ENCODE data around the gene SLC66A1. TPM values are rescaled to one million over a fixed set of nuclear protein-coding genes. Genes with fewer than 3 reads are reported as not detected.

SLC66A1 gene
- polyA plus RNA-seq, 10 donors = 7.3 to 10.6 (median 9.4) TPM

DNA sequence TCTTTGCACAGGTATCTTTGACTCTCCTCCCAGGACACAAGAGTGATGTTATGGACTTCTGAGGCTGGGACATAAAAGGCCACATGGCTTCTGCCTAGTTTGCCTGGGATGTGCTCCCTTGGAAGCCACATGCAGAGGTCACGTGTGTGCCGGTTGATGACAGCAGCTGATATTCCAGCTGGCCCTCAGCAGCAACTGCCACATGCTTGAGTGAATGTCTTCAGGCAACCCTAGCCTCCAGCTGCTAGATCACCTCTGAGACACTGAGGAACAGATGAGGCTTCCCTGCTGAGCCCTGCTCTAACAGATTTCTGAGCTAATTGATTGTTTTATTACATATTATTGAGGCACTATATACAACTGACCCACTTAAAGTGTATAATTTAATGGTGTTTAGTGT, 11.9 kb upstream of the SLC66A1 start:
- no peak for DNase-seq

DNA sequence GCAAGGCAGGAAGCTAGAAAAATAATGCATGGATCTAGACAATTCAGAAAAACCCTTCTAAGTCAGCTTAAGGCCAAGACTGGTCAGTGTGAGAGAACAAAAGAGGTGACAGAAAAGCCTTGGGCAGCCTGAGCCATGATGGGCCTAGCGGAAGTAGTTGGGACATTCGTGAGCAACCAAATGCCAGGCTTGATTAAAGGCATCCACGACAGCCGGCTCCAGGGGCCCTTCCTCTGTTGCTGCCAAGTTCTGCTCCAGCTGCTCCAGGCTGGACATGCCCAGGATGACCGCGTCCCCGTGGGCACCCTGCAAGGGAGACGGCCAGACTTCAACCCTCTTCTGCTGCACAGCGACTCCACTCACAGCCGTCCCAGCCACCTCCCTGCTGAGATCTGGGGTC, 8.0 kb upstream of the SLC66A1 start:
- peak in 2 of 3 donors; percentile 28 to 29 for DNase-seq

DNA sequence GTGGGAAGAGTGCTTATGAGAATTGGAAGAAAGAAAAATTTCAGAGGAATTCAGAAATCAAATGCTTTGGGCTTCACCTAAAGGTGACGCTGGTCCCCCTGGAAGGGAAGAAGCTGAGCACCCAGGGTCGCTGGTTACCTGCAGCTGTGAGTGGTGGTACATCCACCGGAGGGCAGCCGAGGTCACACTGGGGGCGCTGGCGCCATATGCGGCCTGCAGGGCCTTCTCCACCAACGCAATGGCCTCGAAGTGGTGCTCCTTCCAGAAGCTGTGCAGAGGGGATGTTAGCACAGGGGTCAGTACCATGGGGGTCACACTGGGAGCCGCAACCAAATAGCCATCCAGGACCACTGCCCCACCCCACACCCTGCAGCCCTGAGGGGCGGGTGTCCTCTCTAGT, 6.2 kb upstream of the SLC66A1 start:
- DNase-seq = no peak

DNA sequence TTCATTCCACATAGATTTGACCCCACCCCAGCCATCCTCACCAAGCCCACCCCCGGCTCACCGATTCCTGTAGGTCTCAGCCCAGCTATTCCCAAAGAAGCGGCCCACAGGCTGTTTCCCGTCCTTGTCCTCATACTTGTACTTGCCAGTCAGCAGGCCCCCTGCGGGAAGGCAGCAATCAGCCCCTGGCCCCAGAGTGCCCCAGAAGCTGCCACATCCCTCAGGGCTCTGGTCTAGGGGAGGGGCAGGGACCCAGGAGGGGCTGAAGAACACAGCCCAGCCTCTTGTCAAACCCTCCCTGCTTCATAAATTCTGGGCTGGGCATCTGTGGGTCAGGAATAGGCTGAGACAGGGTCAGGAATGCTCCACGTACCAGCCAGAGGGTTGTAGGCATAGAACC, 5.2 kb upstream of the SLC66A1 start:
- no peak for DNase-seq

DNA sequence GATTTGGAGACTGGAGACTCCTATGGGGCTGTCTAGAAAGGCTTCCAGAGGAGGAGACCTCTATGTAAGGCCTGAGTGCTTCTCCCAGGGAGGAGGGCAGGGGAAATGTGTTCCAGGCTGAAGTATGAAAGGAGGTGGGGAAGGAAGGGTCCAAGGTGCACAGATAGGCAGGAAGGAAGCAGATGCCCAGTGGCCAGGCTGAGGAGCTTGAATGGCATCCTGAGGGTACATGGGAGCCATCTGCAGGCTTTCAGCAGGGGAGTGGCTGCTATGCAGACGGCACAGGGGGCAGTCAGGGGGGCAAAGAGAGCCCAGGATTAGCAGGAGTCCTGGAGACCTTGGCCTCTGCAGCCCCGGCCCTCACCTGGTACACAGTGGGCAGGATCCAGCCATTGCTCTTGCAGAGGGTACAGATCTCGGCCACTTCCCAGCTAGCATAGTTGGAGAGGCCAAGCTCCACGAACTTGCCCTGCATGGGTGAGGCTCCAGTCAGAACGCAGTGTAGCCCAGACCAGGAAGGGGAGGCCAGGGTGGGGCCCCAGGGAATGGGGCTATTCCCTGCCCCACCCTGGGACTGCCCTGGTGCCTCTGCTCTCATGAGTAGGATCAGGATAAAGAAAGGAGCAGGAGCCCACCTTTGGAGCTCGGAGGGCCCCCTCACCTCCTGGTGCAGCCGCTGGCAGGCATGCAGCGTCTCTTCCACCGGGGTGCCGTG, 4.2 kb upstream of the SLC66A1 start:
- no peak for DNase-seq

DNA sequence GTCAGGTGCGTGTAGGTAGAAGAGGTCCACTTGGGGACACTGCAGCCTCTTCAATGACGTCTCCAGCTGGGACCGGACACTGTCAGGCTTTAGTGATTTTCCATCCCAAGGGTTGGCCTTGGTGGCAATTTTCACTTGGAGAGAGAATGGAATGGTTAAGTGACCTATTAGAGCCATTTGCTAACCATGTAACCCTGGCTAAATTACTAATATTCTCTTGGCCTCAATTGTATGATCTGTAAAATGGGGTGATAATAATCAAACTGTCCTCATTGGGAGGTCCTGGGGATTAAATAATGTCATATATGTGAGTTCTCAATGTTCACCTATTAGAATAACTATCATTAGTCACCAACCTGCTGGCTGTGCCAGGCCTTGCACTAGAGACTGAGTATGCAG, 3.6 kb upstream of the SLC66A1 start:
- DNase-seq = no peak

DNA sequence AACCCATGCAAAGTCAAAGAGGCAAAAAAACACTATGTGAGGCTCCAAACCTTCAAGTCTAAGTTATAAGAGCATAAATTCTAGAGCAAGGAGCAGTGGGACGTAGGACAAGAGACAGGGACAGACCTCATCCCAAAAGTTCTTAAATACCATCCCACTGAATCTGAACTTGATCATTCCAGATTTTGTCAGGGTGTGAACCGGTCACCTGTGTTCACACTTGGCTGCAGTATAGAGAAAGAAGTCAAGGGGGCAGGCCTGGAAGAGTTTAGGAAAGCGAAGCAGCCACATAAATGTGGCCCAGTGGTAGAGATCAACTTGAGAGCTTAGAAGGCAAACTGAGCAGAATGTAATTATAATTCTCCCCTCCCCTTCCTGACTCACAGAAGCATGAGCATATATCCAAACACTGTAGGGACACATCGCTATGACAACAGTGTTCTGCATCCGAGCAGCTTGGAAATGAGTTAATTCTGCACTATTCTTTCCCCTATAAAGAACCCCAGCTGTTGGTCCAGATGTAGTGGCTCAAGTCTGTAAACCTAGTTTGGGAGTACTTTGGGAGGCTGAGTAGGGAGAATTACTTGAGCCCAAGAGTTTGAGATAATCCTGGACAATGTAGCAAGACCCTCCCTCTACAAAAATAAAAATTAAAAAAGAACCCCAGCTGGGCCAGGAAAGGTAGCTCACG, 2.9 kb upstream of the SLC66A1 start:
- DNase-seq = peak in 1 of 3 donors; percentile 27

DNA sequence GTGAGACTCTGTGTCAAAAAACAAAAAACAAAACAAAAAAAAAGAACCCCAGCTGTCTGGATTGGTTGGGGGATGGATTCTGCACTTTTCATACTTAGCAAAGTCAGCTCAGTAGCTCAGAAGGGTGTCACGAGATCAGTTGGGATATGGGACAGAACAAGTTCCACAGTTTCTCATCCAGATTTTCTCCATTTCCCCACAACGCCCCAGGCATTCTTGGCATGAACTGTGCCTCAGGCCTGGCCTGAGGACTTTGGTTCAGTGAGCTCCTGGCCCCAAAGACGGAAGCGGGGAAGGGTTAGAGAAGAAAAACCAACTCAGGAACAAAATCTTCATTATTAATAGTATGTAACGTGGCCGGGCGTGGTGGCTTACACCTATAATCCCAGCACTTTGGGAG, 2.1 kb upstream of the SLC66A1 start:
- no peak for DNase-seq

DNA sequence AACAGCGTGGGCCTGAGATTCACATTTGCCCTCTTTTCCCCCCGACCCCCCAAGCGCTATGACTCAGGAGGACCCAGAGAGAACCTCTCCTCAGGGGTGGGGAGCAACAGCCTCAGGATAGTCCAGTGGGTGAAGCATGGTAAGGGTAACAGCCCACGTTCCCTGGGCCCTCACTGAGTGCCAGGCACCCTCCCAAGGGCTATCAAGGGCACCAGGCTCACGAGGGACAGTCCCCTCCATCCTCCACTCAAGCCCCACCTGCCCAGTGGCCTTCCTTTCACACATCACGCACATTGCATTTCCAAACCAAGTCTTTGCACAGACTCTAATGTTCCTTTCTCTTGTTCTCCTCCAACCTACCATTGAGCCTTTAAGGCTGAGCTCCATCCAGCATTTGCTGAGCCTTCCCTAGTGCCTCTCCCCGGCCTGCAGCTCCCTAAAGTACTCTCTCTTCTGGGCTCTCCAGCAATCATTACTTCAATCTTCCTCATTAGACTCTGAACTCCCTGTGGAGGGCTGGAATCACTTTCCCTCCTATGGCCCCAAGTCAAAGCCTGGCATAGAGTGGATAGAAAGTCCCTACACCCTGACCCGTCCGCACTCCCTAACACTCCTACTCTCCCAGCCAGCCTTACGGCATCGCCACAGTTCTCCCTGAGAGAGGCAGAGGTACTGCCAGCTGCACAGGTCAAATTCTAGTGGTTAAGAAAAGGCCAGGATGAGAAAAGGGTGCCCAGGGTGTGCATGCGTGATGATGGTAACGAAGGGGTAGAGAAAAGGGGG, 1.2 kb upstream of the SLC66A1 start:
- DNase-seq = no peak

DNA sequence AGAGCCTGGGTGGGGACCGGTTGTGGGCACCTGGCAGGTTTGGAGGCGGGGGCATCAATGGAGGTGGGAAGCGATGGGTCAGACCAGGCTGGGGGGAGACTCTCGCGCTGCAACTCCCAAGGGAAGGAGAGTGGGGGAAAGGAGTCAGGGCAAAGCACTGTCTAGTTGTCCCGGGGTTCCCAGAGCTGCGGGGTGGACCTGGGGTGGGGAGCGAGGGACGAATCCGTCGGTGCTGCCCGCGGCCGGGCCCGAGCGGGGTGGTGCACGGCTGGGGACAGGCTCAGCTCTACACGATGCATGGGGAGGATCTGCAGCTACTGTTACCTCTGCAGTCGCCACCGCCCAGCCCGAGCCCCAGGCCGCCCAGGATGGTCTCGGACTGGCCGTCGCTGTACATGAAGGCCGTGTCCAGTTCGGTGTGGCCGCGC, 609 bp upstream of the SLC66A1 start:
- no peak for DNase-seq

DNA sequence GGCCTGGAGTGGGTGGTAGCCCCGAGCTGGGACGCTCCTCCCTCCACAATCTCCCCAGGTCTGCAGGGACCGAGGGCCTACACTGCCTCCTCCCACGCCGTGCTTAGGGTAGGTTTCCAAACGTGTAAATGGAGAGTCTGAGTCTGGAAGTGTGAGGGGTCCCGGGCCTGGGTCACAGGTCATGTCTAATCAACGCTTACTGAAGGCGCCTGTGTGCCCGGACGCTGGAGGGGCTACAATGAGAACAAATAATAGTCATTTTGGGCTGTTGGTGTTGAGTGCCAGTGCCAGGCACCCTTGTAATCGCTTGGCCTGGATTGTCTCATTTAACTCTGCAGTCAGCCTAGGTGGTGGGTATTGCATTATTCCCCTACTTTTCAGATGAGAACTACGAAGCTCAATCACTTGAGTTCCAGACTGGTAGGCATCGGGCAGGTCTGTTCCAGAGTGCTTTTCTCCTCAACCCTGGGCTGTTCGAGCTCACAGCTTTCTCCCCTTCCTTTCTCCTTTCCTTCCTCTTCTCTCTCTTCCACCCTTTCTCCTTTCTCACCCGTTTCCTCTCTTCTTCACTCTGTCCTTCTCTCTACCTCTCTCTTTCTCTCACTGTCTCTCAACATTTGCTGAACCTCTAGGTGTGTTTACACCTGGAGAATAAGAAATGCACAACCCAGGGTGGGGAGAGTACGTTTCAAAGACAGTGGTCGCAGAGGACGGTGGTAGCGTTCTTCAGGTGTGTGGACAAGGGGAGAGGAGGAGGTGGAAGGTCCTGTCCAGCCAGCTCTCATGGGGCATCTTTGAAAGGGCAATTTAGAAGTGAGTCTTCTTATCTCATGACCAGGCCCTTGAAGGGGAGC, 883 bp downstream of the SLC66A1 start:
- peak in 1 of 3 donors; percentile 33 for DNase-seq

DNA sequence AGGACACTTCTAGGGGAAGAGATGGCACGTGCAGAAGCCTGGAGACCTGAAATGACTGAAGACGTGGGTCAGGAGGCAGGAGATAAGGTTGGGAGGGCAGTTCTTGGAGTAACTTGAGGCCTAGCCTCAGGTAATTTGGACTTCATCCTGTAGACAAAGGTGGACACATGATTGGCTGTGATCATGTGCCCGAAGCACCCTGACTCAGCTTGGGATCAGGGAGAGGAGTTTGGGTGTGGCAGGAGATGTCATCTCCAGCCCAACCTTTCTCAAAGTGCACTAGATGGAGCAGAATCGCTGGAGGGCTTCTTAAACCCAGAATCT, 1.5 kb downstream of the SLC66A1 start:
- DNase-seq = no peak

DNA sequence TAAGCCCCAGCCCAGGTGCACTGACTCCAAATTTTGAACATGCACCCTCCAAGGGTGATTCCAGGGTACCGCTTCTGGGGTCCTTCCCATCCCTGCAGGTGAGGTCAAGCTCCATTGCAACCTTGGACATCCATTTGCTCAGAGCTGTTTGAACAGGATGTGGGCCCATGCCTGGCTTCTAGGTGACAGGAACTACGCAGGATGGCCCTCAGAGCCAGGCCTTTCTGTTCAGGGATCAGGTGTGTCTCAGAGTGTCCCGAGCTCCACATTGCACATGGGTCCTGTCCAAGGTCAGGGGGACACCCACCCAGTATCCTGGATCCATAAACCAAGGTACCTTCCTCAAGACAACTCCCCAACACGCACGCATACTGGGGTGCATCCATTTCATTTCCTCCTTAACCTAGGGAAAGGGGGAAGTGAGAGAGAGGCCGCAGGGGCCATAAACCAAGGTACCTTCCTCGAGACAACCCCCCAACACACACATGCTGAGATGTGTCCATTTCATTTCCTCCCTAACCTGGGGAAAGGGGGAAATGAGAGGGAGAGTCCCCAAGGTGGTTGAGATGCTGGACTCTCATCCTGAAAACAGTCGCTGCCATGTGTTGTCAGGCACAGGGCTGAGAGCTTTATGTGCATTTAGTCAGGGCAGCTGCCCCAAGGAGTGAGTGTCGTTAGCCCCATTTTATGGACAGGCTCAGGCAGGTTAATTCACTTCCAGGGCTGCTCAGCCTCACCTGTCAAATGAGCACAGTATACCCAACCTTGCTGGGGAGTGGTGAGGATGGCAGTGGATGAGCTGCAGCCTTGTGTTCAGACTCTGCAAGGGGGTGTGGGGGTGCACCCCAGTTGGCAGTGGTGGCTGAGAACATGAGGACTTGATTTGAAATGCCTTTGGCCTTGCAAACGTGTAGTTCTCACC, 2.1 kb downstream of the SLC66A1 start:
- no peak for DNase-seq

DNA sequence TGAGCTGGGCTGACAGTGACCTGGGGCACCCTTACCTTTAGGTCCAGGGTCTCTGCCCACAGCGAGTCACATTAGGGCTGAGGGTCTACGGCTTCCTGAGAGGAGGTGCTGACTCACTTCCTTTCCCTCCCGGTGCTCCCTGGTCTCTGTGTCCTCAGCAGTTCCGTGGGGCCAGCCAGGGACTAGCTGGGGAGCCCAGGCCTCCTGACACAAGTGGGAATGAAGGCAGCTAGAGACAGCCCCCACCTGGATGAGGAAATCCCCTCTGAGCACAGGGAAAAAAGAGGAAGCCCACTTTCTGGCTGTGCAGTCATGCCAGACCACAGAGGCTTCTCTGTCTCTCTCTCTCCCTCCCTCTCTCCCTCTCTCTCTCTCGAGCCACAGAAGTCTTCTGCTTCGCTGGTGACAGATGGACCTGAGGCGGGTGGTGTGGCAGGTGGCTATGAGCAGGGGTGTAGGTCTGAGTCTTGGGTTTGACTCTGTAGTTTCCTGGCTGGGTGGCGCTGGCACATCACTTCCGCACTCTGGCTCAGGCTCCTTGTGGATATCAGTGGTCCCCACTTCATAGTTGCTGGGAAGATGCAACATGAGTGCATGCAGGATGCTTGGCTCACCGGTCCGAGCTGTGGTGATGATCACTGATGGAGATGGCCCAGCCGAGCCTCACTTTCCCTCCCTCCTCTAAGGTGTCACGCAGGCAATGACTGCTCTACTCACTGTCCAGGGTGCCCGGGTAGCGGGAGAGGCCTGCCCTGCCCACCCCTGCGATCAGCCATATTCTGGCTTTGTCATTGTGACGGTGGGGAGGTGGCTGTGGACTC, 3.5 kb downstream of the SLC66A1 start:
- no peak for DNase-seq

DNA sequence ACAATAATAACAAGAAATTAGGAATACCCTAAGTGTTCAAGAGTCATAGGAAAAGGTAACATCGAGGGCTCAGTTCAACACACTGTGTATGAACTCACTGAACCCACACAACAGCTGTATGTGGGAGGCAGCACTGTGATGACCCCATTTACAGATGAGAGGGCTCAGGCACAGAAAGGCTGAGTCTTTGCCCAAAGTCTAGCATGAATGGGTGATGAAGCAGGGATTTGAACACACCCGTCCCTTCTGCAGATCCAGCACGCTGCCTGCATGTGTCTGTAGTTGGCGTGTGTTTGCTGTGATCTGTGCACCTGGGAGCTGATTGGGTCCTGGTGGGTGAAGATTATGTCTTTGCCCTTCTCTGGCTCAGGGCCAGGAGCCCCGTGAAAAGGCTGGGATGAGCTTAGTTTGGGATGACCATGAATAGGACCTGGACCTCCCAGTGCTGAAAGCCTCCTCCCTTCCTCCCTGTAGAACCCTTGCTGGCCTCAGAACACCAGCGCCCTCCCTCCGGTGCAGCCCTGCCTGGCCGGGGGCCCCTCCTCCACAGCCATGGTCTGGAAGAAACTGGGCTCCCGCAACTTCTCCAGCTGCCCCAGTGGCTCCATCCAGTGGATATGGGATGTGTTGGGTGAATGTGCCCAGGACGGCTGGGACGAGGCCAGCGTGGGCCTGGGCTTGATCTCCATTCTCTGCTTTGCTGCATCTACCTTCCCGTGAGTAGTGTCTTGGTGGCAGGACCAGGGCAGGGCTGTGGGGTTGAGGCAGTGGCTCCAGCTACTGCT, 5.2 kb downstream of the SLC66A1 start:
- no peak for DNase-seq

DNA sequence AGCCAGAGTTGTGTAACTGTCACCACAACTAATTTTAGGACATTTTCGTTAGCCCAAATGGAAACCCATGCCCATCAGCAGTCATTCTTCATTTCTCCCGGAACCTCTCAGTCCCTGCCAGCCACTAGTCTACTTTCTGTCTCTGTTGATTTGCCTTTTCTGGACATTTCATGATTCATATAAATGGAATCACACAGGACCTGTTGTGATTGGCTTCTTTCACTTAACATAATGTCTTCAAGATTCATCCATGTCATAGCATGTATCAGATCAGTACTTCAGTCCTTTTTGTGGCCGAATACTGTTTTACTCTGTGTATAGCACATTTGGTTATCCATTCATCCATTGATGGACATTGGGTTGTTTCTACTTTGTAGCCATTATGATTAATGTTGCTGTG, 7.1 kb downstream of the SLC66A1 start:
- DNase-seq = no peak

DNA sequence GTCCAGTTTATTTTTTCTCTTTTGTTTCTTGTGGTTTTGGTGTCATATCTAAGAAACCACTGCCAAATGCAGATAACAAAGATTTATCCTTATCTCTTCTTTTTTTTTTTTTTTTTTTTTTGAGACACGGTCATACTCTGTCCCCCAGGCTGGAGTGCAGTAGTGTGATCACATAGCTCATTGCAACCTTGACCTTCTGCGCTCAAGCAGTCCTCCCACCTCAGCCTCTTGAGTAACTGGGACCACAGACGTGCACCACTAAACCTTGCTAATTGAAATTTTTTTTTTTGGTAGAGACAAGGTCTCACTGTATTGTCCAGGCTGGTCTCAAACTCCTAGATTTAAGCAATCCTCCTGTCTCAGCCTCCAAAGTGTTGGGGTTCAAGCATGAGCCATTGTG, 8.9 kb downstream of the SLC66A1 start:
- no peak for DNase-seq

DNA sequence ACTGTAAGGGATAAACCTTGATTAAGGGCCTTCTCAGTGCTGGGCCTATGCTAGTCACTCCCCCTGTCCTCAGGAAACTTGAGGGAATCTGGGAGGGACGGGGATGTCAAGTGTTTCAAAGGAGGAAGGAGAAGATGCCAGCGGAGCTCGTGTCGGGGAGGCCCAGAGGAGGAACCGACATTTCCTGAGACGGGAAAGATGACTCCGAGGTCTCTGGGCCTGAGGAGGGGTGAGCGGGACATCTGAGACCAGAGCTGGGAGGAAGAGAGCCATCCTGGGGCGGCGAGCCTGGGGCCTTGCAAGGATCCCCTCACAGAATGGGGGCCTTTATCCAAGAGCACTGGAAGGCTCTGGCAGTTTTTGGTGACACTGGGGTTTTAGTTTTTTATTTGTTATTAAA, 10.4 kb downstream of the SLC66A1 start:
- DNase-seq = no peak

DNA sequence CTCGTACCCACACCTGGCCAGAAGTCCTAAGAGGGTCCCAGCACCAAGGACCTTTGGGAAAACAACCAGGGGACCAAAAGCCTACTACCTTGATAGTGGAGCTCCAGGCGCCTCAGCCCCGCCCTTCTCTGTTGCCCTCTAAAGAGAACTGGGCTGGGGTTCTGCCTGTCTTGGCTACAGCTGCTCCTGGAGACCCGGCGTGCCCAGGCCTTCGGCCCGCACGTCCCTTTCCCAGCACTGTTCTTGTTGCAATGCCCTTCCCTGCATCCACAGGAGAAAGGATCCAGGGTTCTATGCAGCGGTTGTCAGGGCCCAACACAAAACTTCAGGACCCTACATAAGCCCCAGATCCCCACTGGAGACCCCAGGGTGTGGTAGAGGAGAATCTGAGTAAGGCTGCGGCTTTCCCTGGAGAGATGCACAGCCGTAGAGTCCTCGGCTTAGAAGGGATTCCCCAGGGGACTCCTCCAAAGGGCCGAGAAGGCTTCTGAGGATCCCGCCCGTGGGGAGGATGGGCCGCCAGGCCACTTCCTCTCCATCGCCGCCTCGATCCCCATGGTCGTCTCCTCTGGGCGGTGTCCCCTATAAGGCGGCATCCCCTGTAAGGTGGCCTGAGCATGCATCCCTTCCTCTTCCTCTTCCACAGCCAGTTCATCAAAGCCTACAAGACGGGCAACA, 12.0 kb downstream of the SLC66A1 start:
- DNase-seq = no peak

Data from muscle of back (tissue), 11 donors.